Measurements from ENCODE around the gene CFB.
A peak's percentile ranks its signal among the peaks of the same experiment; 100 is the strongest.

Gene CFB

DNA sequence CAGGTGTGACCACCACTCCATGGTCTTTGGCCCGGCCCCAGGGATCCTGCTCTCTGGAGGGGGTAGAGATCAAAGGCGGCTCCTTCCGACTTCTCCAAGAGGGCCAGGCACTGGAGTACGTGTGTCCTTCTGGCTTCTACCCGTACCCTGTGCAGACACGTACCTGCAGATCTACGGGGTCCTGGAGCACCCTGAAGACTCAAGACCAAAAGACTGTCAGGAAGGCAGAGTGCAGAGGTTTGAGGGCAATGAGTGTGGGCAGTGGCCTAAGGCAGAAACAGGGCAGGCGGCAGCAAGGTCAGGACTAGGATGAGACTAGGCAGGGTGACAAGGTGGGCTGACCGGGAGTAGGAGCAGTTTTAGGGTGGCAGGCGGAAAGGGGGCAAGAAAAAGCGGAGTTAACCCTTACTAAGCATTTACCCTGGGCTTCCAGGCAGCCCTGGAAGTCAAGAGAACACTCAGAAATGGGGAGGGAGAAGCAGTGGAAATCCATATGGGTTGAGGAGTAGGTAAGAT is 533 bp downstream of the CFB start:
- no peak for DNase-seq
- in situ Hi-C loops (cut with MboI; ENCODE audit: low pct_unique_long_range_greater_than_20kb, low sequenced_read_pairs) = no loop called here

DNA sequence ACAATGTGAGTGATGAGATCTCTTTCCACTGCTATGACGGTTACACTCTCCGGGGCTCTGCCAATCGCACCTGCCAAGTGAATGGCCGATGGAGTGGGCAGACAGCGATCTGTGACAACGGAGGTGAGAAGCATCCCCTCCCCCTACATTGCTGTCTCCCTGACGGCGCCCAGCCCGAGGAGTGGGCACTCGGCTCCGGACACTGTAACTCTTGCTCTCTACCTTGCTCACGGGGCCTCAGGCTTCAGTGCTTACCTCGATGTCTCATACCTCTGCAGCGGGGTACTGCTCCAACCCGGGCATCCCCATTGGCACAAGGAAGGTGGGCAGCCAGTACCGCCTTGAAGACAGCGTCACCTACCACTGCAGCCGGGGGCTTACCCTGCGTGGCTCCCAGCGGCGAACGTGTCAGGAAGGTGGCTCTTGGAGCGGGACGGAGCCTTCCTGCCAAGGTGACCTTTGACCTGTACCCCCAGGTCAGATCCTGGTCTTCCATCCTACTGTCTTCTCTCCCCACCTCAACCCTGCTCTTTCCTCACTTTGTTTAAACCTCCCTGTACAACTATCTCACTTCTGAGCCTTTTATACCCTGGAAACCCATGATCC is 1.3 kb downstream of the CFB start:
- DNase-seq = no peak
- in situ Hi-C loops (cut with MboI; ENCODE audit: low pct_unique_long_range_greater_than_20kb, low sequenced_read_pairs) = no loop called here

DNA sequence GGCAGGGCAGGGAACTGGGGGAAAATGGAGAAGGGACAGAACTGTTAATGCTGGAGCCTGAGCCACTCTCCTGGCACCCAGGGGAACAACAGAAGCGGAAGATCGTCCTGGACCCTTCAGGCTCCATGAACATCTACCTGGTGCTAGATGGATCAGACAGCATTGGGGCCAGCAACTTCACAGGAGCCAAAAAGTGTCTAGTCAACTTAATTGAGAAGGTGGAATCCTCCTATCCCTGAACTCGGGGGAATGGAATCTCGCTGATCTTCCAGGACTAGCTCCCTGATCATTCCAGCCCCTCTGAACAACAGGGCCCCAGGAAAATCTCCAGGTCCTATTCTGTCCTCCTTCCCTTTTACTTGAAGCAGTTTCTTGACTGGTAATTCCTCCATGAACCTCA is 2.0 kb downstream of the CFB start:
- no peak for DNase-seq
- in situ Hi-C loops (cut with MboI; ENCODE audit: low pct_unique_long_range_greater_than_20kb, low sequenced_read_pairs) = no loop called here

DNA sequence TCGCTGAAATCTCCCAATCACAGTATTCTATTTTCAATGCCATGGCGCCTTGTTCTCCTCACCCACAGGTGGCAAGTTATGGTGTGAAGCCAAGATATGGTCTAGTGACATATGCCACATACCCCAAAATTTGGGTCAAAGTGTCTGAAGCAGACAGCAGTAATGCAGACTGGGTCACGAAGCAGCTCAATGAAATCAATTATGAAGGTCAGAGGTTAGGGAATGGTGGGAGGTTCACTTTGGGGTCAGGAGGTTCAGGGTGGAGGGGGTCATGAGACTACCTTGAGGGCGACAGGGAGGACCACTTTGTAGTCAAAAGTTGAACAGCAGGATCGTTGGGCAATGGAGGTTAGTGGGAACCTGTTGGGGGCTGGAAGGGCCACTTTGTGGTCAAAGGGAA is 2.4 kb downstream of the CFB start:
- DNase-seq = no peak
- in situ Hi-C loops (cut with MboI; ENCODE audit: low pct_unique_long_range_greater_than_20kb, low sequenced_read_pairs) = no loop called here

DNA sequence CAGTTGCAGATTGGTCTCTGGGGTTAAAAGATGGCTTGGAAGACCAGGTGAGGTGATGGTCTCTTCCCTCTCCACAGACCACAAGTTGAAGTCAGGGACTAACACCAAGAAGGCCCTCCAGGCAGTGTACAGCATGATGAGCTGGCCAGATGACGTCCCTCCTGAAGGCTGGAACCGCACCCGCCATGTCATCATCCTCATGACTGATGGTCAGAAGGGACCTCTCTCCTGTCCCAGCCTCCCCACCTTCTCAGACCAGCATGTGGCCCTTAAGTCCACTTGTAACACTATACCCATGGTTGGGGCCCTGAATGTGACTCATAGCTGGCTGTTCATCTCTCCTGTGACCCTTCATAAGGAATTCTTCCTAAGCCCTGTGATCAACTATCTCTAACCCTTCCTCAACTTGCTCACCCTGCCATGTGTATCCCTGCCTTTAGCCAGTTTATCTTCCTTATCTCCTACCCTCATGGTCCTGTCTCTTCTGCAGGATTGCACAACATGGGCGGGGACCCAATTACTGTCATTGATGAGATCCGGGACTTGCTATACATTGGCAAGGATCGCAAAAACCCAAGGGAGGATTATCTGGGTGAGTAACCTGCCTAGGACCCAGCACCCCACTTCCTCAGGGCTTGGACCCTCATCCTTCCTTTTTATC is 3.0 kb downstream of the CFB start:
- DNase-seq = no peak
- in situ Hi-C loops (cut with MboI; ENCODE audit: low pct_unique_long_range_greater_than_20kb, low sequenced_read_pairs) = no loop called here

DNA sequence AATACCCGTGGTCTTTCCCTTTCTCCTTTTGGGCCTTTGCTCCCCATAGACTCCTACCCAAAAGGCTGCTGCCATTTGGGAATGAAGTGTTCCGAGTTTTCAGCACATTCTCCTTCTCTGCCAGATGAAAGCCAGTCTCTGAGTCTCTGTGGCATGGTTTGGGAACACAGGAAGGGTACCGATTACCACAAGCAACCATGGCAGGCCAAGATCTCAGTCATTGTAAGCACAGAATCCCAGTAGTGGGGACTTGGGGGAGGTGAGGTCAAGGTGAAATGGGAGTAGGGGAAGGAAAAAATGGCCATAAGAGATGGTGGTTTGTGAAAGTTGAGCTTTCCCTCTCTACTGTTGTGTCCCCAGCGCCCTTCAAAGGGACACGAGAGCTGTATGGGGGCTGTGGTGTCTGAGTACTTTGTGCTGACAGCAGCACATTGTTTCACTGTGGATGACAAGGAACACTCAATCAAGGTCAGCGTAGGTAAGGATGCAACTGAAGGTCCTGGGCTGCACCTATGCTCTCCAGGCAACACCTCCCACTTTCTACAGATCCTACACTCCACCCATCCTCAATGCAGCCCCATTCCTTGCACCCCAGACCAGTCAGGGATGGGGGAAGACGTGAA is 4.1 kb downstream of the CFB start:
- in situ Hi-C loops (cut with MboI; ENCODE audit: low pct_unique_long_range_greater_than_20kb, low sequenced_read_pairs) = no loop called here
- no peak for DNase-seq

DNA sequence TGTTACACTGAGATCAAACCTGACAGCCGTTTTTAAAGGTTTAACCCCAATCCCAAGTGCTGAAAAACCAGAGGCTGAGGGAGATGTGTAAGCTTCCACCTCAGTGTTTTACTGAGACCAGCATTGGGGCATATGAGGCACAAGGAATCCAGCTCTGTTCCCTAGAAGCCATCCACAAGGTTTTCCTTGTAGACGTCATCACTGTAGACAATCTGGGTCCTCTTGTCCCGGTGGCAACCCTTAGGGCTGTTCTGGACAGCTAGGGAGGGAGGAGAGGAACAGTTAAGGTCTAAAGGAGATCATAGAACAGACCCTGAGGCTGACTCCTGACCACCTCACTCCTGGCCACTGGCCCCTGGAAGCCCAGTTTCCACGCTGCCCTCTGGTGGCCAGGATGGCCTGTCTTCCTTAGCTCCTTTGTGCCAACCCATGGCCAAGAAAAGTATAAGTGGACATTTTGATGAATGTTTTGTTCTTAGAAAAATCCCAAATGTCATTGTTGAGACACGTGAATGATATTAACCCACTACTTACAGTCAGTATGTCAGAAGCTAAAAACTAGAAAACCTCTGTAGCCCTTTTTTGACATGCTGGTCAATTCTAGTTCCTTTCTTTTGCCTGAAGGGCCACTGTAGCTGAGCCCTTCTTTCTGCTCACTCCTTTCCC is 6.4 kb downstream of the CFB start:
- in situ Hi-C loops (cut with MboI; ENCODE audit: low pct_unique_long_range_greater_than_20kb, low sequenced_read_pairs) = no loop called here
- peak; percentile 46 for DNase-seq

DNA sequence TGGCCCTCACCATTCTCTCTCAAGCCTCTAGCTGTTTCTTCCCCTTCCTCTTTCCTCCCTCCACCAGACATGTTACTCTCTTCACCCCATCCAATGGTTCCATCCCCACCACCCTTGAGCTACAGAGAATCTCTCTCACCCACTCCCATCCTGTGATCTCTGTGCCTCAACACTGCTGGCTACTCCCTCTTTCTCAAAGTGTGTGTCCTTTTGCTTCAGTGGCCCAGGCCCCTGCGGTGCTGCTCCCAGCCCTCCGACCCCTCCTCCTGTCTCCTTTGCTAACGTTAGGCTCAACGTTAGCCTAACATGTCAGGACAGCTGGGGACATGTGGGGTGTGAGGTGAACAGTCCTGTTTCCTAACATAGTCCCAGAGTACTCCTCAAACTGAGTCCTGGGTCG is 7.0 kb downstream of the CFB start:
- in situ Hi-C loops (cut with MboI; ENCODE audit: low pct_unique_long_range_greater_than_20kb, low sequenced_read_pairs) = no loop called here
- DNase-seq = no peak

GRCh38 chr6:31954511-31954910 is 8.6 kb downstream of the CFB start:
- no peak for DNase-seq
- in situ Hi-C loops (cut with MboI; ENCODE audit: low pct_unique_long_range_greater_than_20kb, low sequenced_read_pairs) = no loop called here

- in situ Hi-C loops (cut with MboI; ENCODE audit: low pct_unique_long_range_greater_than_20kb, low sequenced_read_pairs) = no loop called here
- DNase-seq = no peak
Observed at GRCh38 chr6:31956796-31957195, 10.9 kb downstream of the CFB start.

GRCh38 chr6:31958412-31958740 is 12.5 kb downstream of the CFB start:
- in situ Hi-C loops (cut with MboI; ENCODE audit: low pct_unique_long_range_greater_than_20kb, low sequenced_read_pairs) = no loop called here
- DNase-seq = no peak

GRCh38 chr6:31958741-31959739 is 13.1 kb downstream of the CFB start, which contains the start of the genes NELFE and SKIC2:
Gene NELFE (minus strand): TSS chr6:31958971. CDS start chr6:31958446, 525 bp downstream.
Gene SKIC2 (plus strand): TSS chr6:31959175. CDS start chr6:31959193, 18 bp downstream.
- DNase-seq = peak; percentile 99
- in situ Hi-C loops (cut with MboI; ENCODE audit: low pct_unique_long_range_greater_than_20kb, low sequenced_read_pairs) = no loop called here

GRCh38 chr6:31961616-31962015 is 15.7 kb downstream of the CFB start:
- DNase-seq = no peak
- in situ Hi-C loops (cut with MboI; ENCODE audit: low pct_unique_long_range_greater_than_20kb, low sequenced_read_pairs) = no loop called here

GRCh38 chr6:31963921-31964320 is 18.0 kb downstream of the CFB start:
- no peak for DNase-seq
- in situ Hi-C loops (cut with MboI; ENCODE audit: low pct_unique_long_range_greater_than_20kb, low sequenced_read_pairs) = no loop called here

GRCh38 chr6:31965700-31966099 is 19.8 kb downstream of the CFB start:
- in situ Hi-C loops (cut with MboI; ENCODE audit: low pct_unique_long_range_greater_than_20kb, low sequenced_read_pairs) = no loop called here
- no peak for DNase-seq

GRCh38 chr6:31966506-31966905 is 20.6 kb downstream of the CFB start:
- in situ Hi-C loops (cut with MboI; ENCODE audit: low pct_unique_long_range_greater_than_20kb, low sequenced_read_pairs) = no loop called here
- DNase-seq = no peak

DNA sequence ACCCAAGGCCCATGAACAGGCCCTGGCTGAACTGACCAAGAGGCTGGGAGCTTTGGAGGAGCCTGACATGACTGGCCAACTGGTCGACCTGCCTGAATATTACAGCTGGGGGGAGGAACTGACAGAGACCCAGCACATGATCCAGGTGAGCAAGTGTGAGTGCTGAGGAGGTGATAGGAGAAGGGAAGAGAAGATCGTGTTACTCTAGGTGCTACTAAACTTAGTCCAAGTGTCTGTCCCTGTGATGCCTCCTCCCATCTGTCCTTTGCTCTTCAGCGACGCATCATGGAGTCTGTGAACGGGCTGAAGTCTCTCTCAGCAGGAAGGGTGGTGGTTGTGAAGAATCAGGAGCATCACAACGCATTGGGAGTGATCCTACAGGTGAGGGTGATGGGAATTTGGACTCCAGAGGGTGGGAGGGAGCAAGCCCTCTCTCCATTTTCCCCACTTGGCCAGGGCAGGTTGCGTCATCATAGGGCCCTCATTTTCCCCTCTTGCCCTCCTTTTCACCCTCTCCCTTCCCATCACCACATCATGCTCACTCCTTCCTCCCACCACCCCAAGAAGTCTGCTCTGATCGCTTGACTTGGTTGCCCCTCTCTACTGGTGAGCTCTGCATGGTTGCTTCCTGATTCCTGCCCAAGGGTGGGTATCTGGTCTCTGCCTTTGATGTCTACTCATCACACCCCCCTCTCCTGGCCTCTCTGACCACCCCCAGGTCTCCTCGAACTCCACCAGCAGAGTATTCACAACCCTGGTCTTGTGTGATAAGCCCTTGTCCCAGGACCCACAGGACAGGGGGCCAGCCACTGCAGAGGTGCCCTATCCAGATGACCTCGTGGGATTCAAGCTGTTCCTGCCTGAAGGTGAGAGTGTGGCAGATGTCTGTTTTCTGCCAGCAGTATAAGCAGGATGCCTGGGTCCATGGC is 21.4 kb downstream of the CFB start:
- no peak for DNase-seq
- in situ Hi-C loops (cut with MboI; ENCODE audit: low pct_unique_long_range_greater_than_20kb, low sequenced_read_pairs) = no loop called here

GRCh38 chr6:31967926-31968320 is 22.0 kb downstream of the CFB start:
- in situ Hi-C loops (cut with MboI; ENCODE audit: low pct_unique_long_range_greater_than_20kb, low sequenced_read_pairs) = no loop called here

More at GRCh38 chr6:31967926-31968320, 22.0 kb downstream of the CFB start:
- DNase-seq = no peak

Data from KBM-7 (cell line).